Superior temporal gyrus (tissue), 1 donor: Measurements from ENCODE around the gene KDM7A.
"Not testable (repeated sequence)": the region's sequence is repeated elsewhere in the genome, so short reads cannot be mapped to it uniquely, and the experiment has no call there.

Experiments used
- DNase-seq: peaks from one replicate; pipeline ENCODE4 v3.0.0-alpha.2; 2016; ENCODE audit errors: extremely low spot score

The KDM7A gene

GRCh38 chr7:140176811-140177702, at the start of gene KDM7A:
TSS of gene KDM7A (minus strand) at chr7:140176983. CDS start at chr7:140176937, 46 bp downstream.
- DNase-seq, result peak; percentile 87

GRCh38 chr7:140225562-140226249, 48.9 kb upstream of the KDM7A start:
- DNase-seq, result no peak

GRCh38 chr7:140223515-140224221, 46.9 kb upstream of the KDM7A start:
- DNase-seq, result no peak

GRCh38 chr7:140222814-140223213, 46.0 kb upstream of the KDM7A start:
- DNase-seq, result no peak

- DNase-seq, result no peak
These were observed 43.1 kb upstream of the KDM7A start for GRCh38 chr7:140219672-140220524.

GRCh38 chr7:140218656-140219055, 41.9 kb upstream of the KDM7A start:
- DNase-seq, result no peak

- DNase-seq, result no peak
These were observed 41.1 kb upstream of the KDM7A start for GRCh38 chr7:140217750-140218501.

- no peak for DNase-seq
These were observed 38.5 kb upstream of the KDM7A start for GRCh38 chr7:140215281-140215680.

- DNase-seq, result no peak
These were observed 37.4 kb upstream of the KDM7A start for GRCh38 chr7:140214075-140214684.

- no peak for DNase-seq
These were observed 36.9 kb upstream of the KDM7A start for GRCh38 chr7:140213684-140214074.

- no peak for DNase-seq
These were observed 35.5 kb upstream of the KDM7A start for GRCh38 chr7:140212100-140212881.

- no peak for DNase-seq
These were observed 34.9 kb upstream of the KDM7A start for GRCh38 chr7:140211698-140212097.

- DNase-seq, result no peak
These were observed 33.3 kb upstream of the KDM7A start for GRCh38 chr7:140209866-140210609.

- DNase-seq, result peak; percentile 33
These were observed 30.0 kb upstream of the KDM7A start for GRCh38 chr7:140206616-140207389.

GRCh38 chr7:140205600-140205999, 28.8 kb upstream of the KDM7A start:
- no peak for DNase-seq

- DNase-seq, result no peak
These were observed 26.8 kb upstream of the KDM7A start for GRCh38 chr7:140203556-140203955.

GRCh38 chr7:140202942-140203341, 26.2 kb upstream of the KDM7A start:
- DNase-seq, result not testable (repeated sequence)

GRCh38 chr7:140201393-140201792, 24.6 kb upstream of the KDM7A start:
- DNase-seq, result no peak
